SK-N-SH treated with all-trans-retinoic acid at 6 μM for 48 hours (cell line): ENCODE measurements around the gene TTC21B.

Experiments
- ARNTL ChIP-seq: fragments of 450-650 bp; formaldehyde crosslinking; IDR thresholded peaks from 2 replicates; pipeline ENCODE4 v1.5.0; 2020; ENCODE audit warnings: low read depth, mild to moderate bottlenecking, moderate library complexity, borderline replicate concordance
- TF ChIP-seq, protein P1 (sequence below): fragments of 250-450 bp; sonication (Bioruptor Pico); IDR thresholded peaks from 2 replicates; pipeline ENCODE4 v1.5.1; 2021; ENCODE audit warnings: mild to moderate bottlenecking, moderate library complexity

DNA sequence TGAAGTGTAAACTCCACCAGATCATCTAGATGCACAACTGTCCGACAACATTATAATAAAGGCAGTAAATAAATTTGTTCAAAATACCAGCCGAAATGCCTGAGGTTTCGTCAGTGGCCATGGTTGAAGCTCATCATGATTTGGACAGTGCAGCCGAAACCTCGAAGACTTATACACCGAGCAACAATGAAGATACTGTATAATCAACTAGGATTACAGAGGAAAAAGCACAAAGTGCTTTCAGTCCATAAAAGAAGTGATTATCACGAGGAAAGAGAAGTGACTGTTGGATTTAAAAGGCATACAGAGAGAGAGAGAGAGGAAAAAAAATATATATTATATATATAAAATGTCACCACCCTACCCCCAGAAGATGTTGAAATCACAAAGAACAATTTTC lies 107.5 kb downstream of the TTC21B start:
- no peak for TF ChIP-seq ARNTL (CRISPR knock-in tag)
- TF ChIP-seq, protein P1, sequence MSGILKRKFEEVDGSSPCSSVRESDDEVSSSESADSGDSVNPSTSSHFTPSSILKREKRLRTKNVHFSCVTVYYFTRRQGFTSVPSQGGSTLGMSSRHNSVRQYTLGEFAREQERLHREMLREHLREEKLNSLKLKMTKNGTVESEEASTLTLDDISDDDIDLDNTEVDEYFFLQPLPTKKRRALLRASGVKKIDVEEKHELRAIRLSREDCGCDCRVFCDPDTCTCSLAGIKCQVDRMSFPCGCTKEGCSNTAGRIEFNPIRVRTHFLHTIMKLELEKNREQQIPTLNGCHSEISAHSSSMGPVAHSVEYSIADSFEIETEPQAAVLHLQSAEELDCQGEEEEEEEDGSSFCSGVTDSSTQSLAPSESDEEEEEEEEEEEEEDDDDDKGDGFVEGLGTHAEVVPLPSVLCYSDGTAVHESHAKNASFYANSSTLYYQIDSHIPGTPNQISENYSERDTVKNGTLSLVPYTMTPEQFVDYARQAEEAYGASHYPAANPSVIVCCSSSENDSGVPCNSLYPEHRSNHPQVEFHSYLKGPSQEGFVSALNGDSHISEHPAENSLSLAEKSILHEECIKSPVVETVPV (CRISPR knock-in tag): no peak
